ENCODE data around the gene TSSK3.
"Not testable (repeated sequence)": the region's sequence is repeated elsewhere in the genome, so short reads cannot be mapped to it uniquely, and the experiment has no call there.

TSSK3 gene

DNA sequence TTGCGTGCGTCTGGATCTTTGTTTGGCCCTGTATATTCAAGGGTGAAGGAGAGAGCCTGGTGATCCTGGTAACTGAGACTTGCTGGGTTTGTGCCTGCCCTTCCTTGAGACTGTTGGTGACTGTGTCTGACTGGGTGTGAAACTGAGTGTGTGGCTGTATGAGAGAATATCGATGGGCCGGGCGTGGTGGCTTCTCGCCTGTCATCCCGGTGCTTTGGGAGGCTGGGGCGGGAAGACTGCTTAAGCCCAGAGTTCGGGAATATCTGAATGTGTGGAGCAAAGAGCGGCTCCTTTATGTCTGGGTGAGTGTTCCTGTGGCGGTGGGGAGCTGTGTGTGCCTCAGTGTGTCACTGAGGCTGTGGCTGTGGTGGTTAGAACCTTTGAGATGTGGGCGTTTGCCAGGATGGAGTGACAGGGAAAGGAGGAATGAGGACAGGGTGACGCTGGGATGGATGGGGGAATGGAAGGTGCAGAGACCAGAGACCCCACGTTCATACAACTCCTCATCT, 23.6 kb upstream of the TSSK3 start:
- no peak for DNase-seq (ENCODE audit: low read depth)

- no peak for DNase-seq (ENCODE audit: low read depth)
Observed at GRCh38 chr1:32339363-32339978, 22.9 kb upstream of the TSSK3 start.

- no peak for DNase-seq (ENCODE audit: low read depth)
Observed at GRCh38 chr1:32341186-32341757, 21.1 kb upstream of the TSSK3 start.

DNA sequence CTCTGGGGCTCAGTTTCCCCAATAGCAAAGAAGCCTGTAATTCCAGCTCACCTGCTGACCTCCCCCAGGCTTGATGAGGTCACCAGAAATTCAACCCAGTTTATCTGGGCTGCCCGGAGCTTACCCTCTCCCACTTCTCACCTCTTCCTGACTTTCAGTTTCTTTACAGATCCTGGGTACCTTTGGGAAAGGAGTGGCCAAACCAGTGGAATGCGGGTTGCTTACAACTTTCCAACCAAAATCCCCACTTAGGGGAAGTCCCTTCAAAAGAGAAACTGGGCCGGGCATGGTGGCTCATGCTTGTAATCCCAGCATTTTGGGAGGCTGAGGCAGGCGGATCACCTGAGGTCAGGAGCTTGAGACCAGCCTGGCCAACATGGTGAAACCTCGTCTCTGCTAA, 20.4 kb upstream of the TSSK3 start:
- no peak for DNase-seq (ENCODE audit: low read depth)

GRCh38 chr1:32342704-32343103, 19.6 kb upstream of the TSSK3 start:
- DNase-seq (ENCODE audit: low read depth) = no peak

- no peak for DNase-seq (ENCODE audit: low read depth)
Observed at GRCh38 chr1:32345289-32345827, 17.0 kb upstream of the TSSK3 start.

GRCh38 chr1:32346532-32347157, 15.7 kb upstream of the TSSK3 start:
- DNase-seq (ENCODE audit: low read depth) = no peak

DNA sequence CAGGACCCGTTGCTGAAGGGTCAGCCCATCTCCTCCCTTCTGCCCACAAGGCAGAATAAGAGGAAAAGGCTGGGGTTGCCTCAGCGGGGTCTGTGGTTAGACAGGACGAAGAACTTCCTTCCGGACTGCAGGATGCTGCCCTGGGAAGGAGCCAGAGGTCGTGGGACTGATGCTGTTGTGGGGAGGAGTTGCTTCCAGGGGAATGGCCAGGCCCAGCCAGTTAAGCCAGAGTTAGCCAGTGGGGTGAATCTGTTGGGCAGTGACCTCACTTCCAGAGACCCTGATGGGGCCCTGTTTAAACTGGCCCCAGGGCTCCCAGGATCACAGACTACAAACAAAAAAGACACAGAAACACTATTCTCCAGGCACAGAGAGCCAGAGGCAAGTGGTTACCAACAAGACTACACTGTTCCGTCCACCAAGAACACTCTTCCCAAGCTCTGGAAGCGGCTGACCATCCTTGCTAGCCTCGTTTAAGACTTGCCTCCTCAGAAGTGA, 13.1 kb upstream of the TSSK3 start:
- no peak for DNase-seq (ENCODE audit: low read depth)

- peak; percentile 64 for DNase-seq (ENCODE audit: low read depth)
Observed at GRCh38 chr1:32350785-32351398, 11.4 kb upstream of the TSSK3 start.

DNA sequence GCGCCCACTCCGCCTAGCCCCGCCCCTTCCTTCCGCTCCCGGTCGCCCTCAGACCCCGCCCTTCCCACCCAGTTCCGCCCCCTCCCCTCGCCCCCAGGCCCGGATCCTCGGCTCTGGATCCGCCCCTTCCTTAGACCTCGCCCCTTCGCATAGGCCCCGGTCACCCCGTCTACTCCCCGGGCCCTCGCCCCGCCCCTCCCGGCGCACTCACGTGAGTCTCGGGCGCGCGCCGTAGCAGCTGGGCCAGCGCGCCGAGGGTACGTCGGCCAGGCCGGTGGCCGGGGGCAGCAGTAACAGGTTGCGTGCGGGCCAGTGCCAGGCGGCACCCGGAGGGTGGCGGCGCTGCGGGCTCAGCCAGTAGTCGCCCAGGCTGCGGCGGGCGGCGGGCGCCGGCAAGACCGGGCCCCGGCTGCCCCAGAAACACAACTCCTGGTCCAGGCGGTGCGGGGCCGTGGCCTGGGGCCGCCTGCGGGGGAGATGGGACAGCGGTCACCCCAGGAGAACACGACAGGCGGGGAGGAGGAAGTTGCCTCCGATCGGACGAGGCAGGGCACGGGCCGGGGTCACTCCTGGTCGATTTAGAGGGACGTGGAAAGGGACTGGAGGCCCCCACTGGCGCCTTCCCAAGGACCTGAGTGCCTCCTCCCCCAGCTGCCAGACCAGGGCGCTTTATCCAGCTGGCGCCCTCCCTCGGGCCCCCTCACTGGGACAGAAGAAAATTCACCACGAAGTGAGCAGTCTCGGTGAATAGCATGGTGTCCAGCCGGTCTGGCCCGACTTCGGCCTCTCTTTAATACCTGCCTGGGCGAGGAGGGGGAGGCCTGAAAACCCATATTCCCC, 10.7 kb upstream of the TSSK3 start:
- DNase-seq (ENCODE audit: low read depth) = peak; percentile 83

DNA sequence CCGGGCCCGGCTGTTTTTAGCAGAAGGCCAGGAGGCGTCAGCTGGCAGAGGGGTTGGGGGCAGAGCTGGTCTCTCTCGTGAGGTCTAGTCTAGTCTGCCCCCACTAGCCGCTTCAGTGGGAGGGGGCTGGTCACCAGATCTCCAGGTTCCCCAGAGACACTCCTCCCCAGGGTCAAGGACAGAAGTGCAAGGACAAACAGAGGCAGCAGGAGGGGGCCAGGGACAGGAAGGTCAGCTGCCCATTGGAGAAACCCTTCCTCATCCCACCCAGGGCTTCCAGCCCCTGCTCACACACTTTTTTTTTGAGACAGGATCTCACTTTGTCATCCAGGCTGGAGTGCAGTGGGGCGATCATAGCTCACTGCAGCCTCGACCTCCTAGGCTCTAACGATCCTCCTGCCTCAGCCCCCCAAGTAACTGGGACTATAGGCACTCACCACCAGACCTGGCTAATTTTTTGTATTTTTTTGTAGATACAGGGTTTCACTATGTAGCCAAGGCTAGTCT, 10.0 kb upstream of the TSSK3 start:
- DNase-seq (ENCODE audit: low read depth) = no peak

DNA sequence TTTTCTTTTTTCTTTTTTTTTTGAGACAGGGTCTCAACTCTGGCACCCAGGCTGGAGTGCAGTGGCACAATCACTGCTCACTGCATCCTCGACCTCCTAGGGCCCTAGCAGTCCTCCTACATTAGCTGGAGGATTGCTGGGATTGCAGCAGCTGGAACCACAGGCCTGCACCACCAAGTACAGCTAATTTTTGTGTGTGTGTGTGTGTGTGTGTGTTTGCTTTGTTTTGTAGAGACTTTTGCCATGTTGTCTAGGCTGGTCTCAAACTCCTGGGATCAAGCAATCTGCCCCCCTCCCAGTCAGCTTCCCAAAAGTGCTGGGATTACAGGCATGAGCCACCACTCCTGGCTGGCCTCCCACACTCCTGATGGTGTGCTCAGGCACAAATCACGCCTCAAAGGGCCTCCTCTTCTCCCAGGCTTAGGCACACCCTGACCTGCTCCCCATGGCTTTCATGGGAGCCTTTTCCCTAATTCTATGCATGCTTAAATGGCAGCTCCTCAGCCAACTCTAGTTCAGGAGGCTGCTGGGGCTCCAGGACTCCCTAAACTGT, 9.4 kb upstream of the TSSK3 start:
- DNase-seq (ENCODE audit: low read depth) = no peak

GRCh38 chr1:32353431-32353830, 8.9 kb upstream of the TSSK3 start:
- no peak for DNase-seq (ENCODE audit: low read depth)

- no peak for DNase-seq (ENCODE audit: low read depth)
Observed at GRCh38 chr1:32353886-32354570, 8.3 kb upstream of the TSSK3 start.

DNA sequence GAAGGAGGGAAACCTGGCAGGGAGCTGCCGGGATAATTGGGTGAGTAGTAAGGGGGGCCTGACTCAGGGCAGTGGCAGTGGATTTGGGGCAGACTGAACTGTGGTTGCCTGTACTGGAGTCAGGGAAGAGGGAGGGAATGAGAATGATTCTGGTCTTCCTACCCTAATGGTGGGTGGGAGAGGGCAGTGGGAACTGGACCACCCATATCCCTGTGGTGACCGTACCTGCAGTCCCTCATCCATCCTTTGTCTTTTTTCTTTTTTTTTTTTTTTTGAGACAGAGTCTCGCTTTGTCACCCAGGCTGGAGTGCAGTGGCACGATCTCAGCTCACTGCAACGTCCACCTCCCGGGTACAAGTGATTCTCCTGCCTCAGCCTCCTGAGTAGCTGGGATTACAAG, 6.6 kb upstream of the TSSK3 start:
- not testable (repeated sequence) for DNase-seq (ENCODE audit: low read depth)

DNA sequence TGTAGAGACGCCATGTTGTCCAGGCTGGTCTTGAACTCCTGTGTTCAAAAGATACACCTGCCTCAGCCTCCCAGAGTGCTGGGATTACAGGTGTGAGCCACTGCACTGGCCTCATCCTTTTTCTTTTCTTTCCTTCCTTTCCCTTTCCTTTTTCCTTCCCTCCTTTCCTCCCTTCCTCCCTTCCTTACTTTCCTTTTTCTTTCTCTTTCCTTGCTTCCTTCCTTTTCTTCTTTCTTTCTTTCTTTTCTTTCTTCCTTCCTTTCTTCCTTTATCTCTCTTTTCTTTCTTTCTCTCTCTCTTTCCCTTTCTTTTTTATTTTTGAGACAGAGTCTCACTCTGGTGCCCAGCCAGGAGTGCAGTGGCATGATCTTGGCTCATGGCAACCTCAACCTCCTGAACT, 5.9 kb upstream of the TSSK3 start:
- no peak for DNase-seq (ENCODE audit: low read depth)

- no peak for DNase-seq (ENCODE audit: low read depth)
Observed at GRCh38 chr1:32357614-32358013, 4.7 kb upstream of the TSSK3 start.

DNA sequence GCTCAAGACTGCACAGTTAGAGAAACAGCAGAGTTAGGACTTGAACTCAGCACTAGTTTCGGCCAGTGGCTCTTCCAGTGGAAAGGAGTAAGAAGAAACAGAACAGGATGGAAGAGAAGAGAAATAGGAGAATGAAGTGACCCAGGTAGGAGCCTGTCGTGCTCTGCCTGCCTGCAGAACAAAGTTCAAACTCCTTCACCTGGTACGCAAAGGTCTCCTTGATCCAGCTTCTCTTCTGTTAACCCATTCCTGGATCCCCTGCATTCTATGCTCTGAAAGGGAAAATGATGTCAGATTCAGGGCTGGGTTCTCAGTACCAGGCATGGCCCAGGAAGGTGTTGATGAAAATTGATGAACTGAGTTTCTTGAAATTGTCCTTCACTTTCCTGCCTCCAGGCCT, 3.9 kb upstream of the TSSK3 start:
- no peak for DNase-seq (ENCODE audit: low read depth)

- DNase-seq (ENCODE audit: low read depth) = no peak
Observed at GRCh38 chr1:32361308-32361673, 1.0 kb upstream of the TSSK3 start.

DNA sequence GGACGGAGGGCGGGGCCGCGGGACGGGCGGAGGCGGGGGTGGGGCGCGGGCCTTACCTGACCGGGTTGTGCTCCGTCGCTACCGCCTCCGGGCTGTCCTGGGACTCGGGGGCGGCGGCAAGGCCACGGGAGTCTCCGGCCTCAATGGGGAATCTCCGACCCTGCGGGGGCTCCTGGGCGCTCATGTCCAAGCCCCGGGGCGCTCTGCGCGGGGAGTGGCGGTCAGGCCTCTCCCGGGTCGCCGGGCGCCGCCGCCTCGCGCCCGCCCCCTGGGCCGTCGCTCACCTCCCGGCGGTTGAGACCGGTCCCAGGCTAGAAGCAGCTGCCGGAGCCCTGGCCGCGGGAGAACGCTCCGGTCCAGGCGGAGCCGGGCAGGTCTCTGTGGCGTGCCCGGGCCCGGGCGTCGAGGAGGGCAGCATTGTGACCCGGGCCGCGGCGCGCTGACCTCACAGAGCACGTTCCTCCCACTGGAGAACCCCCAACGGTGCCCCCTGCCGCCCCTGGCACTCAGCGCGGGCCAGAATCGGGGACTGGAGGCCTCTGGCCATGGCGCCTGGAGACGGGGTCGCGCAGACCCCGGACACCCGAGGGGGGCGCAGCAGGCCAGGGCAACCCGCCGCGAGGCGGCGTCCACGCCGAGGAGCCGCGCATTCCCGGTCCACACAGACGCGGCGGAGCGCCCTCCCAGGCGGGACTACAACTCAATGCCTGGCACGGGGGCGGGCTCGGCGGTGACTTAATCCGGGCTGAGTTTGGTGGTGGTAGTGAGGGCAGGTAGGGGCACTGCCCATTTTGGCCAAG, 465 bp upstream of the TSSK3 start:
- DNase-seq (ENCODE audit: low read depth) = no peak
